Stimulated activated CD4-positive, alpha-beta T cell treated with anti-CD3 and anti-CD28 coated beads, Interleukin-1b, Interleukin-23, amount 100 ng/mL, for 48 hours (primary cell): Measurements from ENCODE around the gene XPNPEP2.

ENCODE experiments used
- DNase-seq: peaks from one replicate; pipeline ENCODE4 v3.0.0-alpha.2; 2020

XPNPEP2 gene

GRCh38 chrX:129738466-129739308 lies at the start of gene XPNPEP2:
XPNPEP2 (plus strand) TSS chrX:129738979; CDS start chrX:129739214, 235 bp downstream.
- DNase-seq: no peak

- DNase-seq: no peak
Observed at GRCh38 chrX:129689796-129690195, 49.0 kb upstream of the XPNPEP2 start.

- DNase-seq: no peak
Observed at GRCh38 chrX:129690435-129690834, 48.3 kb upstream of the XPNPEP2 start.

- no peak for DNase-seq
Observed at GRCh38 chrX:129693354-129693753, 45.4 kb upstream of the XPNPEP2 start.

- no peak for DNase-seq
Observed at GRCh38 chrX:129694805-129695204, 44.0 kb upstream of the XPNPEP2 start.

GRCh38 chrX:129695535-129695934 lies 43.2 kb upstream of the XPNPEP2 start:
- no peak for DNase-seq

- DNase-seq: no peak
Observed at GRCh38 chrX:129695937-129696336, 42.8 kb upstream of the XPNPEP2 start.

- DNase-seq: no peak
Observed at GRCh38 chrX:129696463-129697155, 42.2 kb upstream of the XPNPEP2 start.

GRCh38 chrX:129697204-129697829 lies 41.5 kb upstream of the XPNPEP2 start:
- no peak for DNase-seq

- DNase-seq: no peak
Observed at GRCh38 chrX:129698150-129698549, 40.6 kb upstream of the XPNPEP2 start.

- DNase-seq: no peak
Observed at GRCh38 chrX:129700536-129700935, 38.2 kb upstream of the XPNPEP2 start.

- no peak for DNase-seq
Observed at GRCh38 chrX:129701624-129702069, 37.1 kb upstream of the XPNPEP2 start.

GRCh38 chrX:129704491-129704890 lies 34.3 kb upstream of the XPNPEP2 start:
- DNase-seq: no peak

- no peak for DNase-seq
Observed at GRCh38 chrX:129705377-129705925, 33.3 kb upstream of the XPNPEP2 start.

- DNase-seq: no peak
Observed at GRCh38 chrX:129705988-129706387, 32.8 kb upstream of the XPNPEP2 start.

- DNase-seq: no peak
Observed at GRCh38 chrX:129706400-129707072, 32.2 kb upstream of the XPNPEP2 start.

- no peak for DNase-seq
Observed at GRCh38 chrX:129714581-129714980, 24.2 kb upstream of the XPNPEP2 start.

GRCh38 chrX:129716507-129716906 lies 22.3 kb upstream of the XPNPEP2 start:
- DNase-seq: no peak

- no peak for DNase-seq
Observed at GRCh38 chrX:129717892-129718291, 20.9 kb upstream of the XPNPEP2 start.

GRCh38 chrX:129718676-129719075 lies 20.1 kb upstream of the XPNPEP2 start:
- DNase-seq: no peak

GRCh38 chrX:129719268-129719667 lies 19.5 kb upstream of the XPNPEP2 start:
- DNase-seq: no peak

- DNase-seq: no peak
Observed at GRCh38 chrX:129719931-129720530, 18.7 kb upstream of the XPNPEP2 start.
